GM12892 (cell line): ENCODE data around the gene TMEM184B.

Experiments
- POLR2A ChIP-seq: IDR thresholded peaks from 2 replicates; pipeline ENCODE4 v1.6.1; 2011; ENCODE audit warnings: low read depth, low read length, control low read depth
- TAF1 ChIP-seq: IDR thresholded peaks from 2 replicates; pipeline ENCODE4 v1.6.1; 2011; ENCODE audit warnings: low read depth, mild to moderate bottlenecking, control low read depth, low read length, borderline replicate concordance

GRCh38 chr22:38228873-38229740 lies 43.7 kb downstream of the TMEM184B start:
- TF ChIP-seq TAF1 (no peak), POLR2A (no peak)
